HepG2 (cell line): ENCODE data around the gene GCDH. TPM values are rescaled to one million over a fixed set of nuclear protein-coding genes. Genes with fewer than 3 reads are reported as not detected.

ENCODE experiments used
- GLI4 ChIP-seq: sonication (generic); formaldehyde crosslinking; IDR thresholded peaks from 2 replicates; pipeline ENCODE4 v1.5.1; 2020; ENCODE audit warnings: missing genetic modification reagents, mild to moderate bottlenecking, moderate library complexity, borderline replicate concordance
- HINFP ChIP-seq: sonication (generic); formaldehyde crosslinking; IDR thresholded peaks from 2 replicates; pipeline ENCODE4 v1.4.0; 2020; ENCODE audit warnings: low read depth, mild to moderate bottlenecking, missing genetic modification reagents
- KDM5B ChIP-seq: sonication (generic); formaldehyde crosslinking; IDR thresholded peaks from 2 replicates; pipeline ENCODE4 v1.4.0; 2020; ENCODE audit warnings: missing genetic modification reagents, mild to moderate bottlenecking, borderline replicate concordance
- ZBTB46 ChIP-seq: sonication (generic); formaldehyde crosslinking; IDR thresholded peaks from 2 replicates; pipeline ENCODE4 v1.4.0; 2020; ENCODE audit warnings: mild to moderate bottlenecking, missing genetic modification reagents, borderline replicate concordance
- polyA plus RNA-seq, 8 experiments: library from polyadenylated mRNA; depleted of rRNA in 3 of 8; stranded (reverse) in 7 of 8; unstranded in 1 of 8; fragments of >200 nt; fragmentation: Illumina TruSeq in 4 of 8; extraction: Trizol in 4 of 8; gene quantifications; 2 replicates each; pipeline versions ENCODE4 v1.2.1 to v1.2.3, GENCODE V29; 2011 to 2016; ENCODE audit warnings: low read depth in 4 of 8, missing spikeins in 1 of 8, mixed read lengths in 1 of 8; ENCODE audit not compliant: insufficient read depth in 1 of 8
- total RNA-seq, 5 experiments: library from RNA; depleted of rRNA; stranded (reverse); fragments of >200 nt; fragmentation: Illumina TruSeq; extraction: Trizol; gene quantifications; 2 replicates each; pipeline ENCODE4 v1.2.3, GENCODE V29; 2016; ENCODE audit warnings: low read depth in 1 of 5
- TF ChIP-seq, protein P1 (sequence below): sonication (generic); formaldehyde crosslinking; IDR thresholded peaks from 2 replicates; pipeline ENCODE4 v1.5.0; 2020; ENCODE audit warnings: mild to moderate bottlenecking, missing genetic modification reagents
- TF ChIP-seq, protein P2 (sequence below): sonication (generic); formaldehyde crosslinking; IDR thresholded peaks from 2 replicates; pipeline ENCODE4 v1.9.0; 2022; ENCODE audit warnings: missing genetic modification reagents, mild to moderate bottlenecking, borderline replicate concordance
- TF ChIP-seq, protein P3 (sequence below): sonication (generic); formaldehyde crosslinking; IDR thresholded peaks from 2 replicates; pipeline ENCODE4 v1.4.0; 2020; ENCODE audit warnings: missing genetic modification reagents
- TF ChIP-seq, protein P4 (sequence below): sonication (generic); formaldehyde crosslinking; IDR thresholded peaks from 2 replicates; pipeline ENCODE4 v1.4.0; 2020; ENCODE audit warnings: missing genetic modification reagents
- TF ChIP-seq, protein P5 (sequence below): IDR thresholded peaks from 2 replicates; pipeline ENCODE4 v1.6.1; 2016; ENCODE audit warnings: mild to moderate bottlenecking

The GCDH gene
- total and polyA plus RNA-seq, 2 of the 13 experiments (the other 11 are each of a cell fraction or from before 2014, with no cell fraction given), result 15.1 to 38.0 TPM

GRCh38 chr19:12847159-12848139, 43.5 kb upstream of the GCDH start (continued):
- TF ChIP-seq, protein P1, sequence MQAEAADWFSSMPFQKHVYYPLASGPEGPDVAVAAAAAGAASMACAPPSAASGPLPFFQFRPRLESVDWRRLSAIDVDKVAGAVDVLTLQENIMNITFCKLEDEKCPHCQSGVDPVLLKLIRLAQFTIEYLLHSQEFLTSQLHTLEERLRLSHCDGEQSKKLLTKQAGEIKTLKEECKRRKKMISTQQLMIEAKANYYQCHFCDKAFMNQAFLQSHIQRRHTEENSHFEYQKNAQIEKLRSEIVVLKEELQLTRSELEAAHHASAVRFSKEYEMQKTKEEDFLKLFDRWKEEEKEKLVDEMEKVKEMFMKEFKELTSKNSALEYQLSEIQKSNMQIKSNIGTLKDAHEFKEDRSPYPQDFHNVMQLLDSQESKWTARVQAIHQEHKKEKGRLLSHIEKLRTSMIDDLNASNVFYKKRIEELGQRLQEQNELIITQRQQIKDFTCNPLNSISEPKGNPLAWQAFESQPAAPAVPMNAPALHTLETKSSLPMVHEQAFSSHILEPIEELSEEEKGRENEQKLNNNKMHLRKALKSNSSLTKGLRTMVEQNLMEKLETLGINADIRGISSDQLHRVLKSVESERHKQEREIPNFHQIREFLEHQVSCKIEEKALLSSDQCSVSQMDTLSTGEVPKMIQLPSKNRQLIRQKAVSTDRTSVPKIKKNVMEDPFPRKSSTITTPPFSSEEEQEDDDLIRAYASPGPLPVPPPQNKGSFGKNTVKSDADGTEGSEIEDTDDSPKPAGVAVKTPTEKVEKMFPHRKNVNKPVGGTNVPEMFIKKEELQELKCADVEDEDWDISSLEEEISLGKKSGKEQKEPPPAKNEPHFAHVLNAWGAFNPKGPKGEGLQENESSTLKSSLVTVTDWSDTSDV (CRISPR knock-in tag), result no peak
- TF ChIP-seq GLI4 (CRISPR knock-in tag), result no peak
- TF ChIP-seq, protein P2, sequence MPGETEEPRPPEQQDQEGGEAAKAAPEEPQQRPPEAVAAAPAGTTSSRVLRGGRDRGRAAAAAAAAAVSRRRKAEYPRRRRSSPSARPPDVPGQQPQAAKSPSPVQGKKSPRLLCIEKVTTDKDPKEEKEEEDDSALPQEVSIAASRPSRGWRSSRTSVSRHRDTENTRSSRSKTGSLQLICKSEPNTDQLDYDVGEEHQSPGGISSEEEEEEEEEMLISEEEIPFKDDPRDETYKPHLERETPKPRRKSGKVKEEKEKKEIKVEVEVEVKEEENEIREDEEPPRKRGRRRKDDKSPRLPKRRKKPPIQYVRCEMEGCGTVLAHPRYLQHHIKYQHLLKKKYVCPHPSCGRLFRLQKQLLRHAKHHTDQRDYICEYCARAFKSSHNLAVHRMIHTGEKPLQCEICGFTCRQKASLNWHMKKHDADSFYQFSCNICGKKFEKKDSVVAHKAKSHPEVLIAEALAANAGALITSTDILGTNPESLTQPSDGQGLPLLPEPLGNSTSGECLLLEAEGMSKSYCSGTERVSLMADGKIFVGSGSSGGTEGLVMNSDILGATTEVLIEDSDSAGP (CRISPR knock-in tag), result peak; percentile 81
- TF ChIP-seq, protein P3, sequence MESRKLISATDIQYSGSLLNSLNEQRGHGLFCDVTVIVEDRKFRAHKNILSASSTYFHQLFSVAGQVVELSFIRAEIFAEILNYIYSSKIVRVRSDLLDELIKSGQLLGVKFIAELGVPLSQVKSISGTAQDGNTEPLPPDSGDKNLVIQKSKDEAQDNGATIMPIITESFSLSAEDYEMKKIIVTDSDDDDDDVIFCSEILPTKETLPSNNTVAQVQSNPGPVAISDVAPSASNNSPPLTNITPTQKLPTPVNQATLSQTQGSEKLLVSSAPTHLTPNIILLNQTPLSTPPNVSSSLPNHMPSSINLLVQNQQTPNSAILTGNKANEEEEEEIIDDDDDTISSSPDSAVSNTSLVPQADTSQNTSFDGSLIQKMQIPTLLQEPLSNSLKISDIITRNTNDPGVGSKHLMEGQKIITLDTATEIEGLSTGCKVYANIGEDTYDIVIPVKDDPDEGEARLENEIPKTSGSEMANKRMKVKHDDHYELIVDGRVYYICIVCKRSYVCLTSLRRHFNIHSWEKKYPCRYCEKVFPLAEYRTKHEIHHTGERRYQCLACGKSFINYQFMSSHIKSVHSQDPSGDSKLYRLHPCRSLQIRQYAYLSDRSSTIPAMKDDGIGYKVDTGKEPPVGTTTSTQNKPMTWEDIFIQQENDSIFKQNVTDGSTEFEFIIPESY, result peak; percentile 61; the same call in 1 of the 2 replicates
- TF ChIP-seq ZBTB46, result no peak
- TF ChIP-seq KDM5B (CRISPR knock-in tag), result peak; percentile 19; the same call in 1 of the 2 replicates
- TF ChIP-seq, protein P4, sequence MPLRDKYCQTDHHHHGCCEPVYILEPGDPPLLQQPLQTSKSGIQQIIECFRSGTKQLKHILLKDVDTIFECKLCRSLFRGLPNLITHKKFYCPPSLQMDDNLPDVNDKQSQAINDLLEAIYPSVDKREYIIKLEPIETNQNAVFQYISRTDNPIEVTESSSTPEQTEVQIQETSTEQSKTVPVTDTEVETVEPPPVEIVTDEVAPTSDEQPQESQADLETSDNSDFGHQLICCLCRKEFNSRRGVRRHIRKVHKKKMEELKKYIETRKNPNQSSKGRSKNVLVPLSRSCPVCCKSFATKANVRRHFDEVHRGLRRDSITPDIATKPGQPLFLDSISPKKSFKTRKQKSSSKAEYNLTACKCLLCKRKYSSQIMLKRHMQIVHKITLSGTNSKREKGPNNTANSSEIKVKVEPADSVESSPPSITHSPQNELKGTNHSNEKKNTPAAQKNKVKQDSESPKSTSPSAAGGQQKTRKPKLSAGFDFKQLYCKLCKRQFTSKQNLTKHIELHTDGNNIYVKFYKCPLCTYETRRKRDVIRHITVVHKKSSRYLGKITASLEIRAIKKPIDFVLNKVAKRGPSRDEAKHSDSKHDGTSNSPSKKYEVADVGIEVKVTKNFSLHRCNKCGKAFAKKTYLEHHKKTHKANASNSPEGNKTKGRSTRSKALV, result peak; percentile 51; the same call in 1 of the 2 replicates
- TF ChIP-seq, protein P5, sequence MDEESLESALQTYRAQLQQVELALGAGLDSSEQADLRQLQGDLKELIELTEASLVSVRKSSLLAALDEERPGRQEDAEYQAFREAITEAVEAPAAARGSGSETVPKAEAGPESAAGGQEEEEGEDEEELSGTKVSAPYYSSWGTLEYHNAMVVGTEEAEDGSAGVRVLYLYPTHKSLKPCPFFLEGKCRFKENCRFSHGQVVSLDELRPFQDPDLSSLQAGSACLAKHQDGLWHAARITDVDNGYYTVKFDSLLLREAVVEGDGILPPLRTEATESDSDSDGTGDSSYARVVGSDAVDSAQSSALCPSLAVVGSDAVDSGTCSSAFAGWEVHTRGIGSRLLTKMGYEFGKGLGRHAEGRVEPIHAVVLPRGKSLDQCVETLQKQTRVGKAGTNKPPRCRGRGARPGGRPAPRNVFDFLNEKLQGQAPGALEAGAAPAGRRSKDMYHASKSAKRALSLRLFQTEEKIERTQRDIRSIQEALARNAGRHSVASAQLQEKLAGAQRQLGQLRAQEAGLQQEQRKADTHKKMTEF, result peak; percentile 43; the same call in 1 of the 2 replicates
- TF ChIP-seq HINFP (CRISPR knock-in tag), result no peak
